Measurements from ENCODE around the gene SDHD. TPM values are rescaled to one million over a fixed set of nuclear protein-coding genes. Genes with fewer than 3 reads are reported as not detected.

The SDHD gene
- total and polyA plus RNA-seq, 12 donors, result 121 to 330 (median 266) TPM

DNA sequence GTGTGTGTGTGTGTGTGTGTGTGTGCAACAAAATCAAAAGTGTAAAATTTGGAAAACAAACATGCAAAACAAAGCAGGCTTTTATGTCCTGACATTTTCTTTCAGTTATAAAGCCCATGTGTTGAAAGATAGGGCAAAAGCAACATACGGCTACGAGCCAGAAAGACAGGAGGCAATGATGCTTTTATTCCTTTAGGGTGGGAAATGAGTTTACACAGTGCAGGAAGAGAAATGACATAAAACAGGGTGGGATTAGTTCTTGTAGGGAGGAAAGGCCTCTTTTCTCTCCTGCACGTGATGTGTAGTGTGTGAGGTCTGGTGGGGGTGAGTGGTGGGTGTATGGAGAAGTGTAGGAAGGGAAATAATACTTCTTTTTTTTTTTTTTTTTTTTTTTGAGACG is 47.8 kb downstream of the SDHD start:
- Histone ChIP-seq H3K27me3 (no peaks in the 10 kb centered on the region), H3K9me3 (no peaks in the 10 kb centered on the region), H3K4me3 (no peak overlapping the region), H3K27ac (no peak overlapping the region), H3K4me1 (peaks cover 0 to 6% (median 0%) of the 10 kb centered on the region in 9 donors), H3K36me3 (no peaks in the 10 kb centered on the region)
- DNase-seq (no peak), ATAC-seq (no peak)
- TF ChIP-seq, protein P1, sequence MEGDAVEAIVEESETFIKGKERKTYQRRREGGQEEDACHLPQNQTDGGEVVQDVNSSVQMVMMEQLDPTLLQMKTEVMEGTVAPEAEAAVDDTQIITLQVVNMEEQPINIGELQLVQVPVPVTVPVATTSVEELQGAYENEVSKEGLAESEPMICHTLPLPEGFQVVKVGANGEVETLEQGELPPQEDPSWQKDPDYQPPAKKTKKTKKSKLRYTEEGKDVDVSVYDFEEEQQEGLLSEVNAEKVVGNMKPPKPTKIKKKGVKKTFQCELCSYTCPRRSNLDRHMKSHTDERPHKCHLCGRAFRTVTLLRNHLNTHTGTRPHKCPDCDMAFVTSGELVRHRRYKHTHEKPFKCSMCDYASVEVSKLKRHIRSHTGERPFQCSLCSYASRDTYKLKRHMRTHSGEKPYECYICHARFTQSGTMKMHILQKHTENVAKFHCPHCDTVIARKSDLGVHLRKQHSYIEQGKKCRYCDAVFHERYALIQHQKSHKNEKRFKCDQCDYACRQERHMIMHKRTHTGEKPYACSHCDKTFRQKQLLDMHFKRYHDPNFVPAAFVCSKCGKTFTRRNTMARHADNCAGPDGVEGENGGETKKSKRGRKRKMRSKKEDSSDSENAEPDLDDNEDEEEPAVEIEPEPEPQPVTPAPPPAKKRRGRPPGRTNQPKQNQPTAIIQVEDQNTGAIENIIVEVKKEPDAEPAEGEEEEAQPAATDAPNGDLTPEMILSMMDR (IDR thresholded peaks at IDR 0.05), result no peak
- intact Hi-C loops (cut with DNase I), result no loop called here
- WGBS, 2 donors, result 84 to 86% methylated on average over 2 to 3 of the region's 4 CpGs

DNA sequence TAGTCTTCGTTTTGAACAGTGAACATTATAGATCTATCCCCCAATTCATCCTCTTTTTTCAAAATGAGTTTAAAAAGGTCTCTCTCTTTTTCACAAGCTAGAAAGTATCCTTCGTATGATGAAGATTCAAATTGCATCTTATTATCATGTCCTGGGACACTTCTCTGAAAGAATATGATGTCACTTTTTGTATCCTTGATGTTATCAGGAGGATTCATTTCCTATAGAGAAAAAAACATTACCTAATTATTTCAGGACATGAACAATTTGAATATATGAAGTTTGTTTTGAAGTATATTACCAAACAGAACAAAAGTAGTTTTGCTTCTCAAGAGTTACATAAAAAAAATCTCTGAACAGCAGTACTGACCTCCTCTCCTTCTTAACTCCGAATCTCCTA is 56.9 kb downstream of the SDHD start:
- Histone ChIP-seq H3K27me3 (no peaks in the 10 kb centered on the region), H3K4me1 (peaks cover 0 to 6% (median 0%) of the 10 kb centered on the region in 9 donors), H3K27ac (no peak overlapping the region), H3K9me3 (peaks cover 0 to 15% (median 6%) of the 10 kb centered on the region in 11 donors), H3K4me3 (no peak overlapping the region), H3K36me3 (peaks cover 0 to 22% (median 0%) of the 10 kb centered on the region in 9 donors)
- intact Hi-C loops (cut with DNase I), result loop anchor here in 1 of 10 donors (1.0 kb wide), 1 partner anchor 21 kb away; the partner anchor contains the start of gene IL18
- 87 to 88% methylated on average over 3 of the region's 3 CpGs for WGBS, 2 donors
- ATAC-seq (no peak), DNase-seq (no peak)
- TF ChIP-seq, protein P1 (IDR thresholded peaks at IDR 0.05), result no peak

Other genes starting within 250 kb of the SDHD start
- gene ALG9, start 215.3 kb upstream of the SDHD start, total RNA-seq, result 10 to 100 TPM; 12.8 to 26.5 (median 17.8) TPM
- gene ALG9, start 215.3 kb upstream of the SDHD start, polyA plus RNA-seq, result 10 to 100 TPM; 20.0 to 25.8 TPM
- 1 to 10 TPM; 1.1 to 2.0 (median 1.5) TPM for gene FDXACB1, start 207.7 kb upstream of the SDHD start, total RNA-seq
- 1 to 10 TPM in 1 of 2 donors, under 1 TPM in 1; 0.86 to 1.3 TPM for gene FDXACB1, start 207.7 kb upstream of the SDHD start, polyA plus RNA-seq
- gene CFAP68, start 207.3 kb upstream of the SDHD start, total RNA-seq, result 10 to 100 TPM; 17.5 to 38.5 (median 31.5) TPM
- gene CFAP68, start 207.3 kb upstream of the SDHD start, polyA plus RNA-seq, result 10 to 100 TPM; 14.7 to 24.6 TPM
- over 10,000 TPM in 2 of 10 donors, 1,000 to 10,000 TPM in 8; 7,877 to 10,608 (median 8,590) TPM for gene CRYAB, start 175.1 kb upstream of the SDHD start, total RNA-seq
- over 10,000 TPM in 1 of 2 donors, 1,000 to 10,000 TPM in 1; 7,695 to 25,436 TPM for gene CRYAB, start 175.1 kb upstream of the SDHD start, polyA plus RNA-seq
- 10 to 100 TPM; 18.9 to 65.4 (median 29.1) TPM for gene HSPB2, start 174.1 kb upstream of the SDHD start, total RNA-seq
- 100 to 1,000 TPM in 1 of 2 donors, 10 to 100 TPM in 1; 37.7 to 136 TPM for gene HSPB2, start 174.1 kb upstream of the SDHD start, polyA plus RNA-seq
- 1 to 10 TPM in 8 of 10 donors, under 1 TPM in 2; 0.48 to 4.1 (median 1.6) TPM for gene C11orf52, start 168.0 kb upstream of the SDHD start, total RNA-seq
- 1 to 10 TPM; 3.0 to 3.2 TPM for gene C11orf52, start 168.0 kb upstream of the SDHD start, polyA plus RNA-seq
- gene DIXDC1, start 149.5 kb upstream of the SDHD start, total RNA-seq, result 10 to 100 TPM in 9 of 10 donors, 1 to 10 TPM in 1; 5.6 to 36.8 (median 28.6) TPM
- 1 to 10 TPM; 4.7 to 5.6 TPM for gene DIXDC1, start 149.5 kb upstream of the SDHD start, polyA plus RNA-seq
- gene DLAT, start 61.5 kb upstream of the SDHD start, total RNA-seq, result 100 to 1,000 TPM; 128 to 191 (median 171) TPM
- gene DLAT, start 61.5 kb upstream of the SDHD start, polyA plus RNA-seq, result 10 to 100 TPM; 27.4 to 46.4 TPM
- 1 to 10 TPM; 1.2 to 3.5 (median 1.9) TPM for gene PIH1D2, start 12.9 kb upstream of the SDHD start, total RNA-seq
- gene PIH1D2, start 12.9 kb upstream of the SDHD start, polyA plus RNA-seq, result 1 to 10 TPM; 1.0 to 2.2 TPM
- gene NKAPD1, start 12.6 kb upstream of the SDHD start, total RNA-seq, result 10 to 100 TPM in 1 of 10 donors, 1 to 10 TPM in 9; 5.8 to 10.5 (median 8.0) TPM
- gene NKAPD1, start 12.6 kb upstream of the SDHD start, polyA plus RNA-seq, result 1 to 10 TPM; 5.2 to 7.3 TPM
- gene TIMM8B, start 117 bp upstream of the SDHD start, total RNA-seq, result 100 to 1,000 TPM; 142 to 194 (median 168) TPM
- 100 to 1,000 TPM; 147 to 193 TPM for gene TIMM8B, start 117 bp upstream of the SDHD start, polyA plus RNA-seq
- 1 to 10 TPM in 5 of 10 donors, under 1 TPM in 5; 0.28 to 5.7 (median 1.0) TPM for gene IL18, start 77.2 kb downstream of the SDHD start, total RNA-seq
- 1 to 10 TPM; 1.3 to 4.2 TPM for gene IL18, start 77.2 kb downstream of the SDHD start, polyA plus RNA-seq
- 1 to 10 TPM in 1 of 10 donors, under 1 TPM in 1, not detected in 8; 0.49 to 1.6 TPM for gene TEX12, start 80.5 kb downstream of the SDHD start, total RNA-seq
- gene TEX12, start 80.5 kb downstream of the SDHD start, polyA plus RNA-seq, result under 1 TPM in 1 of 2 donors, not detected in 1; 0.06 TPM
- gene BCO2, start 88.6 kb downstream of the SDHD start, total RNA-seq, result 100 to 1,000 TPM in 3 of 10 donors, 10 to 100 TPM in 7; 46.2 to 137 (median 86.5) TPM
- gene BCO2, start 88.6 kb downstream of the SDHD start, polyA plus RNA-seq, result 100 to 1,000 TPM in 1 of 2 donors, 10 to 100 TPM in 1; 39.3 to 132 TPM
- gene PTS, start 139.6 kb downstream of the SDHD start, total RNA-seq, result 10 to 100 TPM; 22.5 to 36.3 (median 26.5) TPM
- 10 to 100 TPM; 47.8 to 75.0 TPM for gene PTS, start 139.6 kb downstream of the SDHD start, polyA plus RNA-seq
- not detected for gene PLET1, start 174.0 kb downstream of the SDHD start, total RNA-seq
- gene PLET1, start 174.0 kb downstream of the SDHD start, polyA plus RNA-seq, result not detected